IMR-90 (cell line): ENCODE data around the gene SIM2. TPM values are rescaled to one million over a fixed set of nuclear protein-coding genes. Genes with fewer than 3 reads are reported as not detected.

Source experiments
- ATAC-seq: fragments of 200-7000 bp; cut with Tn5 transposase; 2 replicates; pipeline ENCODE4 v1.9.1; 2020; ENCODE audit warnings: low read depth, mild to moderate bottlenecking, moderate library complexity
- BruUV-seq: library from RNA; stranded (reverse); fragments of 400-500 nt; replicated peaks from 2 replicates; lab custom pipeline; 2021; lab: Mats Ljungman, UMichigan
- CTCF ChIA-PET: fragments of 300-600 bp; formaldehyde crosslinking; extraction: SDS; loops from one replicate; lab custom pipeline; 2021; ENCODE audit warnings: antibody characterized with exemption; lab: Yijun Ruan, JAX
- POLR2A ChIA-PET: fragments of 300-600 bp; sonication (Branson Sonifier 250); formaldehyde crosslinking; loops from one replicate; lab custom pipeline; 2022; ENCODE audit warnings: antibody characterized with exemption; ENCODE audit not compliant: unreplicated experiment; lab: Charles Lee
- DNase-seq: peaks from one replicate; pipeline ENCODE4 v3.0.0; 2013
- H2AFZ ChIP-seq: replicated peaks from 2 replicates; pipeline ENCODE3; 2013; ENCODE audit warnings: low read length, mild to moderate bottlenecking; ENCODE audit not compliant: poor library complexity
- H2AK5ac ChIP-seq: 2 replicates; pipeline ENCODE4 v1.6.1; 2013; ENCODE audit warnings: low read depth, low read length, inconsistent platforms
- H2AK9ac ChIP-seq: replicated peaks from 2 replicates; pipeline ENCODE3; 2013; ENCODE audit warnings: mild to moderate bottlenecking, low read depth, low read length, moderate library complexity; ENCODE audit not compliant: poor library complexity
- H2BK120ac ChIP-seq: 2 replicates; pipeline ENCODE4 v1.6.1; 2013; ENCODE audit warnings: low read depth, low read length, inconsistent platforms
- H2BK15ac ChIP-seq: 3 replicates; pipeline ENCODE4 v1.6.1; 2013; ENCODE audit warnings: low read depth, low read length, inconsistent platforms
- H2BK20ac ChIP-seq: 2 replicates; pipeline ENCODE4 v1.6.1; 2013; ENCODE audit warnings: low read depth, mild to moderate bottlenecking, inconsistent platforms, low read length, moderate library complexity
- H2BK5ac ChIP-seq: 2 replicates; pipeline ENCODE4 v1.6.1; 2013; ENCODE audit warnings: mild to moderate bottlenecking, low read depth, low read length, inconsistent platforms; ENCODE audit not compliant: poor library complexity, severe bottlenecking
- H3K14ac ChIP-seq: replicated peaks from 2 replicates; pipeline ENCODE4 v1.6.1; 2013; ENCODE audit warnings: low read depth, low read length, inconsistent platforms
- H3K18ac ChIP-seq: 2 replicates; pipeline ENCODE4 v1.6.1; 2013; ENCODE audit warnings: low read depth, low read length, control low read depth
- H3K23ac ChIP-seq: 2 replicates; pipeline ENCODE4 v1.6.1; 2013; ENCODE audit warnings: low read depth, low read length, inconsistent platforms
- H3K27ac ChIP-seq: 2 replicates; pipeline ENCODE4 v1.5.1; 2013; ENCODE audit warnings: mild to moderate bottlenecking, control low read depth, low read length; ENCODE audit not compliant: insufficient read depth
- H3K27me3 ChIP-seq: 2 replicates; pipeline ENCODE4 v1.6.1; 2013; ENCODE audit warnings: low read length; ENCODE audit not compliant: control insufficient read depth, insufficient read depth
- H3K36me3 ChIP-seq: 2 replicates; pipeline ENCODE4 v1.6.1; 2013; ENCODE audit warnings: low read length, mixed read lengths; ENCODE audit not compliant: control insufficient read depth, insufficient read depth
- H3K4ac ChIP-seq: 2 replicates; pipeline ENCODE4 v1.6.1; 2013; ENCODE audit warnings: low read depth, low read length, inconsistent platforms
- H3K4me1 ChIP-seq: 2 replicates; pipeline ENCODE4 v1.6.1; 2013; ENCODE audit warnings: low read length, mixed read lengths; ENCODE audit not compliant: control insufficient read depth, insufficient read depth
- H3K4me2 ChIP-seq: 2 replicates; pipeline ENCODE4 v1.6.1; 2013; ENCODE audit warnings: low read depth, mild to moderate bottlenecking, control low read depth, low read length, moderate library complexity
- H3K4me3 ChIP-seq: 2 replicates; pipeline ENCODE4 v1.5.1; 2013; ENCODE audit warnings: low read depth, mild to moderate bottlenecking, control low read depth, low read length, moderate library complexity; ENCODE audit not compliant: insufficient read depth
- H3K56ac ChIP-seq: 2 replicates; pipeline ENCODE4 v1.6.1; 2013; ENCODE audit warnings: low read length, inconsistent platforms; ENCODE audit not compliant: insufficient read depth; ENCODE audit errors: extremely low read depth
- H3K79me1 ChIP-seq, 2 experiments: 2 replicates each; pipeline ENCODE4 v1.6.1; 2013; ENCODE audit warnings: low read length in 2 of 2, inconsistent platforms in 1 of 2, low read depth in 1 of 2
- H3K9ac ChIP-seq: 2 replicates; pipeline ENCODE4 v1.6.1; 2013; ENCODE audit warnings: low read depth, low read length, control low read depth
- H3K9me1 ChIP-seq: 2 replicates; pipeline ENCODE4 v1.6.1; 2013; ENCODE audit warnings: low read length, inconsistent platforms; ENCODE audit not compliant: insufficient read depth
- H3K9me3 ChIP-seq: 2 replicates; pipeline ENCODE4 v1.6.1; 2013; ENCODE audit warnings: low read length; ENCODE audit not compliant: control insufficient read depth, insufficient read depth
- H4K20me1 ChIP-seq: 2 replicates; pipeline ENCODE4 v1.6.1; 2013; ENCODE audit warnings: low read length, inconsistent platforms; ENCODE audit not compliant: insufficient read depth
- H4K5ac ChIP-seq: 2 replicates; pipeline ENCODE4 v1.6.1; 2013; ENCODE audit warnings: mild to moderate bottlenecking, low read depth, low read length, control low read depth
- H4K8ac ChIP-seq, 2 experiments: 2 replicates each; pipeline ENCODE4 v1.6.1; 2013; ENCODE audit warnings: low read depth in 2 of 2, low read length in 2 of 2, control low read depth in 1 of 2, inconsistent platforms in 1 of 2
- H4K91ac ChIP-seq: 2 replicates; pipeline ENCODE4 v1.6.1; 2013; ENCODE audit warnings: low read depth, low read length, inconsistent platforms; ENCODE audit not compliant: insufficient read depth
- BHLHE40 ChIP-seq: fragments of 150-350 bp; IDR thresholded peaks from 2 replicates; pipeline ENCODE4 v1.6.1; 2016; ENCODE audit warnings: mild to moderate bottlenecking, low read depth, low read length
- CTCF ChIP-seq: conservative IDR thresholded peaks from 2 replicates; pipeline ENCODE4 v1.5.1; 2012; ENCODE audit warnings: mild to moderate bottlenecking, low read depth, low read length, improper control_type of control experiment
- RAD21 ChIP-seq: IDR thresholded peaks from 2 replicates; pipeline ENCODE4 v1.6.1; 2012; ENCODE audit warnings: low read length, improper control_type of control experiment
- RCOR1 ChIP-seq: IDR thresholded peaks from 2 replicates; pipeline ENCODE4 v1.6.1; 2012; ENCODE audit warnings: mild to moderate bottlenecking, low read length, improper control_type of control experiment; ENCODE audit not compliant: insufficient replicate concordance
- WGBS, 2 experiments: methylation state at CpG; one replicate each; pipeline versions ENCODE4 v1.1.5 to v1.1.7; 2013; ENCODE audit warnings: missing lambda C conversion rate in 2 of 2; ENCODE audit not compliant: insufficient read length in 1 of 2; ENCODE audit errors: extremely low coverage in 2 of 2; 5-methylcytosine and 5-hydroxymethylcytosine counted together
- dilution Hi-C: fragments of 300-500 bp; cut with HindIII; formaldehyde crosslinking; loops from one replicate; pipeline ENCODE4 v1.14.3; 2018; ENCODE audit warnings: low sequenced_read_pairs; ENCODE audit not compliant: unreplicated experiment
- in situ Hi-C: fragments of 300-500 bp; cut with MboI; formaldehyde crosslinking; loops from 3 replicates; pipeline ENCODE4 v1.14.3; 2019; ENCODE audit warnings: low sequenced_read_pairs, inconsistent platforms, mixed read lengths
- intact Hi-C: fragments of 100-400 bp; cut with micrococcal nuclease; formaldehyde crosslinking; loops from 2 replicates; pipeline ENCODE4 v1.10.0; 2022
- polyA plus RNA-seq, 3 experiments: library from polyadenylated mRNA; depleted of rRNA; stranded (reverse); fragments of >200 nt; gene quantifications; 2 replicates each; pipeline ENCODE4 v1.2.3, GENCODE V29; 2012; ENCODE audit warnings: low replicate concordance in 1 of 3
- total RNA-seq: library from RNA; depleted of rRNA; stranded (reverse); fragments of >200 nt; gene quantifications from 2 replicates; pipeline ENCODE4 v1.2.3, GENCODE V29; 2012

SIM2 gene
- total and polyA plus RNA-seq, 2 of the 4 experiments (the other 2 are of a cell fraction), result 2.2 to 7.5 TPM

GRCh38 chr21:36766511-36766910 lies 67.6 kb downstream of the SIM2 start:
- H2BK20ac ChIP-seq, result no peak overlapping the region
- H2AFZ ChIP-seq, result no peak overlapping the region
- H3K9me1 ChIP-seq, result 0 out of 2 replicates have a peak, but pooled peaks cover 3% of the 10 kb centered on the region
- no peak overlapping the region for H3K56ac ChIP-seq
- no TSS peak for BruUV-seq
- no peak overlapping the region for H3K14ac ChIP-seq
- no peak overlapping the region for H3K4me2 ChIP-seq
- dilution Hi-C loops, result no loop called here
- no peak overlapping the region for H2BK15ac ChIP-seq
- ChIA-PET CTCF (no interaction called here), POLR2A (no interaction called here)
- no peaks in the 10 kb centered on the region for H4K20me1 ChIP-seq
- intact Hi-C loops, result no loop called here
- no peak overlapping the region for H3K18ac ChIP-seq
- no peak overlapping the region for H2BK120ac ChIP-seq
- TF ChIP-seq RCOR1 (no peak), CTCF (no peak), BHLHE40 (no peak), RAD21 (no peak)
- 90% methylated on average over 2 of the region's 6 CpGs; no CpG with 5 or more reads in 1 of the 2 experiments for WGBS, 2 experiments
- in situ Hi-C loops, result no loop called here
- peaks cover 11% of the 10 kb centered on the region for H3K4me1 ChIP-seq
- no peak for DNase-seq
- no peak overlapping the region for H4K8ac ChIP-seq
- H3K9ac ChIP-seq, result no peak overlapping the region
- no peak overlapping the region for H3K4me3 ChIP-seq
- no peaks in the 10 kb centered on the region for H3K79me1 ChIP-seq
- no peak for ATAC-seq
- no peak overlapping the region for H2BK5ac ChIP-seq
- H3K23ac ChIP-seq, result no peak overlapping the region
- H2AK9ac ChIP-seq, result no peak overlapping the region
- H4K5ac ChIP-seq, result no peak overlapping the region
- H3K4ac ChIP-seq, result no peak overlapping the region
- H3K36me3 ChIP-seq, result peaks cover 2% of the 10 kb centered on the region; the same call in 1 of the 2 replicates
- H3K27ac ChIP-seq, result no peak overlapping the region
- no peaks in the 10 kb centered on the region for H3K27me3 ChIP-seq
- no peaks in the 10 kb centered on the region for H3K9me3 ChIP-seq
- H2AK5ac ChIP-seq, result no peak overlapping the region
- H4K91ac ChIP-seq, result no peak overlapping the region
